ENCODE data around the gene ATRIP. TPM values are rescaled to one million over a fixed set of nuclear protein-coding genes. Genes with fewer than 3 reads are reported as not detected.
A peak's percentile ranks its signal among the peaks of the same experiment; 100 is the strongest.

Gene ATRIP
- total RNA-seq, 3 donors from 2014 or later (not counting 1 experiment from before 2014, with no cell fraction given): 8.5 to 11.0 (median 10.6) TPM

DNA sequence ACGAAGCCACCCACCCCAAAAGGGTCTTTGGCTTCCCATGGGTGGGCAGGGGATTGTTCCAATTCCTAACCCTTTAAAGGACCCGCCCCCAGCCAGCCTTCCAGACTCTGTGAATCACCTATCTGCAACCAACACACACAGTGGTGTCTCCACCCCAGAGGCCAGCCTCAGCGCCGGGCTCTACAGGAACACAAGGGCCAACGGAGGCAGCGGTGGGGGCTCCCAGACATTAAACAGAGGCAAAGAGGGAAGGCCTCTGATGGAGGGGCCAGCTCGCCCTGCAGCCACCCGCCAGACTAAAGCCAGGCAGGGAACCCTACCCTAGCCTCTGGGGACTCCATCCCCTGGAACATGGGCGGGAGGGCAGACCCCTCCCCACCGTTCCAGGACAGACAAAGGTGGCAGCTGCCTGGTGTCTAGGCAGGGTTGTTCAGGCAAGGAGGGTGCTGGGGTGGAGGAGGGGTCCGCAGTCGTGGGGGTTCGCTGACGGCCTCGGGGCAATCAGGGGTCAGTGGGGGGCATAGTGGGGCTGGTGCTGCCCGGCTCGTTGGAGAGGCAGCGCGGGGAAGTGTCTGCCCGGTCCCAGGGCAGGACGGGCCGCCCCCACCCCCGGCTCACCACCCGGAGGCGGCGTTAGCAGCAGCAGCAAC, 57.0 kb downstream of the ATRIP start:
- Histone ChIP-seq H3K9me3 (ENCODE audit: control insufficient read depth, insufficient read depth, low read length) (no peaks in the 10 kb centered on the region), H3K36me3 (ENCODE audit: control insufficient read depth, insufficient read depth, low read length) (no peaks in the 10 kb centered on the region), H3K27me3 (ENCODE audit: control insufficient read depth, insufficient read depth, low read length) (no peaks in the 10 kb centered on the region), H3K4me3 (ENCODE audit: low read length) (peak overlapping the region; percentile 53), H3K27ac (ENCODE audit: low read length) (peak overlapping the region; percentile 64), H3K4me1 (ENCODE audit: control insufficient read depth, insufficient read depth, low read length) (peaks cover 31% of the 10 kb centered on the region)
- no peaks in the 10 kb centered on the region for H3K9me3 Mint-ChIP-seq
- ATAC-seq (peak in 2 of 3 donors; percentile 1 to 10), DNase-seq (peak in 1 of 2 donors; percentile 26)
- H3K4me1 Mint-ChIP-seq: peaks cover 14 to 49% of the 10 kb centered on the region in 2 donors
- TF ChIP-seq CTCF (IDR thresholded peaks at IDR 0.05): no peak
- intact Hi-C loops (cut with micrococcal nuclease): no loop called here
- H3K27ac Mint-ChIP-seq: peak overlapping the region; percentile 78 to 88
- H3K27me3 Mint-ChIP-seq (ENCODE audit: low read depth in 2 of 2): no peaks in the 10 kb centered on the region
- WGBS (ENCODE audit: insufficient coverage): 14% methylated on average over 26 of the region's 26 CpGs
- H3K4me3 Mint-ChIP-seq: peak overlapping the region; percentile 84
- no peaks in the 10 kb centered on the region for H3K36me3 Mint-ChIP-seq

GRCh38 chr3:48504051-48504946, 57.8 kb downstream of the ATRIP start, which contains the start of gene SHISA5:
Gene SHISA5 (minus strand): TSS chr3:48504174. CDS start chr3:48504094, 80 bp downstream.
- Mint-ChIP-seq H3K36me3 (no peaks in the 10 kb centered on the region), H3K4me3 (peak within 1 kb of the TSS; percentile 84), H3K27me3 (ENCODE audit: low read depth in 2 of 2) (no peaks in the 10 kb centered on the region), H3K9me3 (no peaks in the 10 kb centered on the region), H3K27ac (peak within 1 kb of the TSS; percentile 78 to 88), H3K4me1 (peaks cover 14 to 49% of the 10 kb centered on the region in 2 donors)
- no peak for TF ChIP-seq CTCF (IDR thresholded peaks at IDR 0.05)
- ATAC-seq (peak; percentile 70 to 74 (median 70)), DNase-seq (peak; percentile 45 to 68)
- Histone ChIP-seq H3K4me3 (ENCODE audit: low read length) (peak within 1 kb of the TSS; percentile 53), H3K4me1 (ENCODE audit: control insufficient read depth, insufficient read depth, low read length) (peaks cover 31% of the 10 kb centered on the region), H3K27me3 (ENCODE audit: control insufficient read depth, insufficient read depth, low read length) (no peaks in the 10 kb centered on the region), H3K27ac (ENCODE audit: low read length) (peak within 1 kb of the TSS; percentile 64), H3K36me3 (ENCODE audit: control insufficient read depth, insufficient read depth, low read length) (no peaks in the 10 kb centered on the region), H3K9me3 (ENCODE audit: control insufficient read depth, insufficient read depth, low read length) (no peaks in the 10 kb centered on the region)
- WGBS (ENCODE audit: insufficient coverage): 5% methylated on average over 66 of the region's 66 CpGs
- intact Hi-C loops (cut with micrococcal nuclease): no loop called here

DNA sequence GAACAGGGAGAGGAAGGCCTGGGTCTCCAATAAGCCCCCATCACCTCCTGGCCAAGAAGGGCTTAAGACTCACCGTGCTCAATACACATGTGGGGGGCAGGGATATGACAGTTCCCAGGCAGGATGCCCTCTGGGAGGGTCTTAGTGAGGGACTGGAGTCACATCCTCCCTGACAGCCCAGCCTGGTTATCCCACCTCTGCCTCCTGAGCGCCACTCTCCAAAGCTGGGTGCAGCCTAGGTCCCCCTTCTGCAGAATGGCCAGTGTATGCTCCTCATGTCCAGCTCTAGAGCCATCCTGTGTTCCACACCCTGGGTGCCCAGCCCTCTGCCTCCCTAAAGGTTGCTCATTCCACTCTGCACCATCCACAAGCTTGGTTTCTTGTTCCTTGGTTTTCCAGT, 58.6 kb downstream of the ATRIP start:
- DNase-seq (no peak), ATAC-seq (no peak)
- H3K27ac Mint-ChIP-seq: peak overlapping the region in 1 of 2 donors; percentile 88
- Histone ChIP-seq H3K27ac (ENCODE audit: low read length) (no peak overlapping the region), H3K9me3 (ENCODE audit: control insufficient read depth, insufficient read depth, low read length) (no peaks in the 10 kb centered on the region), H3K27me3 (ENCODE audit: control insufficient read depth, insufficient read depth, low read length) (no peaks in the 10 kb centered on the region), H3K4me1 (ENCODE audit: control insufficient read depth, insufficient read depth, low read length) (peaks cover 31% of the 10 kb centered on the region), H3K36me3 (ENCODE audit: control insufficient read depth, insufficient read depth, low read length) (no peaks in the 10 kb centered on the region), H3K4me3 (ENCODE audit: low read length) (no peak overlapping the region)
- WGBS (ENCODE audit: insufficient coverage): 98% methylated on average over 2 of the region's 2 CpGs
- no peaks in the 10 kb centered on the region for H3K9me3 Mint-ChIP-seq
- intact Hi-C loops (cut with micrococcal nuclease): loop anchor here (5.0 kb wide), 1 partner anchor 38 kb away; a partner anchor contains a TSS
- peaks cover 14 to 47% of the 10 kb centered on the region in 2 donors for H3K4me1 Mint-ChIP-seq
- H3K36me3 Mint-ChIP-seq: no peaks in the 10 kb centered on the region
- peak overlapping the region; percentile 84 for H3K4me3 Mint-ChIP-seq
- no peaks in the 10 kb centered on the region for H3K27me3 Mint-ChIP-seq (ENCODE audit: low read depth in 2 of 2)
- no peak for TF ChIP-seq CTCF (IDR thresholded peaks at IDR 0.05)
